Measurements from ENCODE around the gene LRRC38.
"Not testable (repeated sequence)": the region's sequence is repeated elsewhere in the genome, so short reads cannot be mapped to it uniquely, and the experiment has no call there.

LRRC38 gene

DNA sequence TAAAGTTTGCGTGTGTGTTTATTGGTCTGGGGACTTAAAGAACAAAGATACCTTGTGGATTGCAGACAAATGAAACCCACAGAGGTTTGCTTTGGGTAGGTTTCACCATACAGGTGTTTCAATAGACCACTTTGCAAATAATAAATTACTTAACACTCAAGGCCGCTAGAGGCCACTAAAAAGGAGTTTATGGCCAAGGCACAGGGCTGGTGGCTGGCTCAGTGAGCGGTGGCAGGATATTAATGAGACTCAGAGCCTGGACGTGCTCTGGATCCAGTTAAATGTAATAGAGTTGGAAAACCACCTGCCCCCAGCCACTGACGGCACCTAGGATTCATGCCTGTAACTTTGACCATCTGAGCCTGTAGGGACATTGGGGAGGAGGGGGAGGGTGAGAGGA lies 44.5 kb downstream of the LRRC38 start:
- in situ Hi-C loops (cut with MboI; ENCODE audit: low sequenced_read_pairs), result no loop called here

DNA sequence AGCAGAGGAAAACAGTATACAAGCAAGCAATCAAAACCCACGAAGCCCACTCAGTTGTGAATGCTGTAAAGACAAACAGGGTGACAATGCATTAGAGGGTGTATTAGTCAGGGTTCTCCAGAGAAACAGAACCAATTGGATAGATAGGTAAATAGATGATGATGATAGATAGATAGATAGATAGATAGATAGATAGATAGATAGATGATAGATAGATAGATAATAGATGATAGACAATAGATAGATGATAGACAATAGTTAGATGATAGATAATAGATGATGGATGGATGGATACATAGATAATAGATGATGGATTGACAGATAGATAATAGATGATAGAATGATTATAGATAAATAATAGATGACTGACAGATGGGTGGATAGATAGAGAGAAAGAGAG lies 48.3 kb downstream of the LRRC38 start:
- in situ Hi-C loops (cut with MboI; ENCODE audit: low sequenced_read_pairs), result no loop called here

DNA sequence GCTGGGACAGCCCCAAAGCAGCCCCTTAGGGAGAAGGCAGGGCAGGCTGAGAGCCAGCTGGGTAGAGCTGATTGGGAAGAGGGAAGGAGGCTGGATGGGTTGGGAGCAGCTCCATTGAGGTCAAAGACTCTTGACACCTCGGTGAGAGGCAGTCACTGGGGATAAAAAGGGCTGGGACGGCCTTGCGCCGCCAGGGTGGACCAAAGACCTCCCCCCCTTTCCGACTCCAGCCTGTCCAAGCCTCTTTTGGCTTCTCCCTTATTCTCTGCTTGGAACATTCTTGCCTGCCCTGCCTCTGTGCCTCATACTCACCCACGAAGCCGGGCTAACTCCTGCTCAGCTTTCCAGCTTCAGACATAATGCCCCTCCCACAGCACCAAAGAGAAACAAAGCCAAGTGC lies 51.1 kb downstream of the LRRC38 start:
- in situ Hi-C loops (cut with MboI; ENCODE audit: low sequenced_read_pairs), result no loop called here

DNA sequence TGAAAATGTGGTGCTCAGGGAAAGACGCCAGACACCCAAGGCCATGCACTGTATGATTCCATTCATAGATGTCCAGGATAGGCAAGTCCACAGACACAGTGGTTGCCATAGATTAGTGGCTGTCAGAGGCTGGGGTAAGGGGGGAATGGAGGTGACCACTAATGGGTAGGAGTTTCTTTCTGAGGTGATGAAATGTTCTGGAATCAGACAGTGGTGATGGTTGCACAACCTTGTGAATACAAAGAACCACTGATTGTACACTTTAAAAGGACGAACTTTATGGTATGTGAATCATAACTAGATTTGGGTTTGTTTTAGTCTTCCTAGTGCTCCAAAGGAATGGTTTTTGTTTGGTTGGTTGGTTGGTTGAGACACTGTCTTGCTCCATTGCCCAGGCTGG lies 51.8 kb downstream of the LRRC38 start:
- in situ Hi-C loops (cut with MboI; ENCODE audit: low sequenced_read_pairs), result no loop called here

DNA sequence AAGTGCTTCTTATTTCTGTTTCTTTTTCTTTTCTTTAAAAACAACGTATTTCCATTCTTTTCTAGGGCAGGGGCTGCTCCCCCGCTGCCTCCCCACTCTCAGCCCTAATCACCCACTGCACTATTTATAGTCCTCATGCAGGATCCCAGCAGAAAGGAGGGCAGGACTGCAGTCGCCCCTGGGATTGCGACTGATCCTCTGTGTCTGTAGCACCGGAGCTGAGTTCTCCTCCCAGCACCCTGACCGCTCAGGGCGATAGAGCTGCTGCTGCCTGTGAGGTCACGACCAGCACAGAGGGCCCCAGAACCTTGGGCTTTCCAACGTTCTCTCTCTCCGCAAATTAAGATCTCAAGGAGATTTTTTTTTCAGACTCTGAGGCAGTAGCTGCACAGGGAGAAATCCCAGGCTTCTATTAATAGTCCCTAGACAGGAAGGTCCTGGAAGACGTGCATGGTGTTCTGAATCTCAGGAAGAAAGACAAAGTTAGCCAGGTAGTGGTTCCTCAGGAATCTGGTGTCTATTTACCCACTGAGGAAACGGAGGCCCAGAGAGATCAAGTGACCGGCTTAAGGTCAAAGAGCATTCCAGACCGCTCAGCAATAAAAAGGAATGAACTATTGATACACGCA lies 56.8 kb downstream of the LRRC38 start:
- in situ Hi-C loops (cut with MboI; ENCODE audit: low sequenced_read_pairs), result no loop called here

DNA sequence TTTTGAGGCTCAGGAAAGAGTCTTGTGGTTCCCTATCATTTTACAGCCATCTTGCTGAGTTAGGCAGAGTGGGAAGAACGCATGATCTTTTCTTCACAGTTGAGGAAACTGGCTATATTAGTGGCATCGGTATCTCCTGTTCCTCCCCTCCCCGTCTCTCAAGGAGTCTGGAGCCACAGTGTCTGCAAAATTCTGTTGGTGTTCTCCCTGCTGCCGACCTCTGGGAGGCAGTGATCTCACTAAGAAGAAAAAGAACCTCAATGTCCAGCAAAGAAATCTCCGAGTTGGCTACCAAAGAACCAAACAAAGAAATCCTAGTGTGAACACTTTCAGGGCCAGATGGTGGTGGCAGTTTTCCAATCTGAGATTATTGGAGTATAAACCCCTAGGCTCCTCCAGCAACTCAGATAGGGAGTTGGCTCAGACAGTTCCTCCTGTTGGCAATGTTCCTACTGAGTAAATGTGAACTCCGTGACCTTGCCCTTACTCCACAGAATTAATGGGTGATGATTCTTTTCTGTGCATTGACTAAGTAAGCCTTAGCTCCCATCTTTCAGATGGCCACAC lies 62.3 kb downstream of the LRRC38 start:
- in situ Hi-C loops (cut with MboI; ENCODE audit: low sequenced_read_pairs), result no loop called here

DNA sequence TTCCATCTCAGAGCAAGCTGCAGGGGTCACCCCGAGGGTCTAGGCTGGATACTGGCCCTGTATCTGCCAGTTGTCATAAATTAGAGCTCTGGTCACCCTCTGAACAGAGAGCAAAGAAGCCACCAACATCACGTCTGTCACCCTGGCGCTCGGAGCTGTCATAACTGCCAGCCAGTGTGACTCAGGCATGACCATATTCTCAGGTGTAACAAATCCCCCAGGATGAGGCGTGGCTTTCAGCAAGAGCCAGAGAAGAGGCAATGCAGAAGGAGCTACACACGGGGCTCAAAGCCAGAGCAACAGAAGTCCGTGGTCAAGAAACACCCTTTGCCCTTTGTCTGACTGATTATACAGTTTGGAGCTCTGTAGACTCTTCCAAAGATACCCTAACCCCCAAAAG lies 63.6 kb downstream of the LRRC38 start:
- in situ Hi-C loops (cut with MboI; ENCODE audit: low sequenced_read_pairs), result no loop called here

DNA sequence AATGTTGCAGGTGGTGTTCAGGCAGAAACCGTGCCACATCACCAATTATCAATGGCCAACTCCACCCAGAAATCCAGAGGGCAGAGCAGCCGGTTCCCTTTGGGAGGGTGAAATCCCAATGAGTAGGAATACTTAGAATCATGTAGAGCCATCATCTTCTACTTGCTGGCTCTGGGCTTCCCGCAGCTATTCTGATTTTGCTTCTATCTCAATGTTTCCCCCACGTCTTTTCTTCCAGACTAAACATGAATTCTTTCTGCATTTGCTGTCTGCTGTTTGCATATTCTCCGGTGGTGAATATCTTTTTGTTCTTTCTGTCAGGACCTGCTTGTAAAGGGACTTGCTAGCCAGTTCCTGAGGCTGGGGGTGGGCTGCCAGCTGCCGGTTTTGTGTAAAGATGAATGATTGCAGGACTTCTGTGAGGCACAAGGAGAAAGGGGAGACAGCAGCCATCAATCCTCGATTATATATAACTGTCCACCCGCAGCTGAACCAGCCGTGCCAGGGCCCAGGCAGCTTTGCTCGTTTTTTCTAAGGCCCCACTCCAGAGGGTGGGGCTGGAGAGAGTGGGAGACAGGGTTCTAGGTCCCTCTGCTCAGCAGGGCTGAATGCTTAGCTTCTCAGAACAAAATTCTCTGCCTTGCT lies 70.3 kb downstream of the LRRC38 start:
- in situ Hi-C loops (cut with MboI; ENCODE audit: low sequenced_read_pairs), result no loop called here

DNA sequence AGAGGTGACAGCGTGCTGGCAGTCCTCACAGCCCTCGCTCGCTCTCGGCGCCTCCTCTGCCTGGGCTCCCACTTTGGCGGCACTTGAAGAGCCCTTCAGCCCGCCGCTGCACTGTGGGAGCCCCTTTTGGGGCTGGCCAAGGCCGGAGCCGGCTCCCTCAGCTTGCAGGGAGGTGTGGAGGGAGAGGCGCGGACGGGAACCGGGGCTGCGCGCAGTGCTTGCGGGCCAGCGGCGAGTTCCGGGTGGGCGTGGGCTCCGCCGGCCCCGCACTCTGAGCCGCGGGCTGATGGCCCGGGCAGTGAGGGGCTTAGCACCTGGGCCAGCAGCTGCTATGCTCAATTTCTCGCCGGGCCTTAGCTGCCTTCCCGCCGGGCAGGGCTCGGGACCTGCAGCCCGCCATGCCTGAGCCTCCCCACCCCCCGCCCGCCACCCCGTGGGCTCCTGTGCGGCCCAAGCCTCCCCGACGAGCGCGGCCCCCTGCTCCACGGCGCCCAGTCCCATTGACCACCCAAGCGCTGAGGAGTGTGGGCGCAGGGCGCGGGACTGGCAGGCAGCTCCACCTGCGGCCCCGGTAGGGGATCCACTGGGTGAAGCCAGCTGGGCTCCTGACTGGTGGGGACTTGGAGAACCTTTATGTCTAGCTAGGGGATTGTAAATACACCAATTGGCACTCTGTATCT lies 74.6 kb downstream of the LRRC38 start:
- in situ Hi-C loops (cut with MboI; ENCODE audit: low sequenced_read_pairs), result not testable (repeated sequence)

DNA sequence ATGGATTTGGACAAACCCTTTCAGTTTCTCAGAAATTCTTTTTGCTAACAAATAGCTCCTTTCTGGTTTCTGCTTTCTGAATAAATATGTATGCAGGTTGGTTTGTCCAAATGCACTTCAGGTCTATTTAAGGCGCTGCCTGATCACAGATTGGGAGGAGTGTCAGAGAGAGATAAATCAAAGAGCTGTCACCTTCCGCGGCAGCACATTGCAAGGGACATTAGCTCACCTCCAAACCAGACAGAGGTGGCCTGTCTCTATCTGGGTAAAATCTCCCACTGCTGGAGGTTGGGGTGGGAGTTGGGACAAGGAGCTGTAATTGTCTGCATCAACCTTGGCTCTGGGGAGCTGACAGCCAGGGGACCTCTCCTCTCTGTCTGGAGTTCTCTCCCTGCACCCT lies 78.3 kb downstream of the LRRC38 start:
- in situ Hi-C loops (cut with MboI; ENCODE audit: low sequenced_read_pairs), result no loop called here

DNA sequence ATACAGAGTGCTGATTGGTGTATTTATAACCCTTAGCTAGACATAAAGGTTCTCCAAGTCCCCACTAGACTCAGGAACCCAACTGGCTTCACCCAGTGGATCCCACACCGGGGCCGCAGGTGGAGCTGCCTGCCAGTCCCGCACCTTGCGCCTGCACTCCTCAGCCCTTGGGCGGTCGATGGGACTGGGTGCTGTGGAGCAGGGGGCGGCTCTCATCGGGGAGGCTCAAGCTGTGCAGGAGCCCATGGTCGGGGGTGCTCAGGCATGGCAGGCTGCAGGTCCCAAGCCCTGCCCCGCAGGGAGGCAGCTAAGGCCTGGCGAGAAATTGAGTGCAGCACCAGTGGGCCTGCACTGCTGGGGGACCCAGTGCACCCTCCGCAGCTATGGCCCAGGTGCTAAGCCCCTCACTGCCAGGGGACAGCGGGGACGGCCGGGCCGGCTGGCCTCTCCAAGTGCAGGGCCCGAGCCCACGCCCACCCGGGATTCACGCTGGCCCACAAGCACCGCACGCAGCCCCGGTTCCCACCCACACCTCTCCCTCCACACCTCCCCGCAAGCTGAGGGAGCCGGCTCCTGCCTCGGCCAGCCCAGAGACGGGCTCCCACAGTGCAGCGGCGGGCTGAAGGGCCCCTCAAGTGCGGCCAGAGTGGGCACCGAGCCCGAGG lies 80.0 kb downstream of the LRRC38 start:
- in situ Hi-C loops (cut with MboI; ENCODE audit: low sequenced_read_pairs), result not testable (repeated sequence)

DNA sequence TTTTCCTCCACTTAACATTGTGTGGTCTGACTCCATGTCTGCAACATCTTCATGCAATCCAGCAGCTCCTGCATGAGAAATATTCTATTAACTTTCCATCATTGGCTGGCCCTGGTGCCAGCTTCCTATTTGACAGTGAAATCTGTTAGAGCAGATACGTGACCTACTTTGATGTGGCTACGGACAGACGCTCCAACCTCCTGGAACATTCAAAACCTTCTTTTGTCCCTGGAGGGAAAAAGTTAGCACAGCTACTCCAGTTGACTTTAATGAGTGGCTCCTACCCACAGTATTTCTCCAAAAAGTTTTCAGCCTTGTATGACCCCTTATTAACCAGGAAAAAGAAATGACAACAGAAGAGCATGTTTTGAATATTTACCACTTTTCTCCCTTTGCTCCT lies 81.6 kb downstream of the LRRC38 start:
- in situ Hi-C loops (cut with MboI; ENCODE audit: low sequenced_read_pairs), result no loop called here

DNA sequence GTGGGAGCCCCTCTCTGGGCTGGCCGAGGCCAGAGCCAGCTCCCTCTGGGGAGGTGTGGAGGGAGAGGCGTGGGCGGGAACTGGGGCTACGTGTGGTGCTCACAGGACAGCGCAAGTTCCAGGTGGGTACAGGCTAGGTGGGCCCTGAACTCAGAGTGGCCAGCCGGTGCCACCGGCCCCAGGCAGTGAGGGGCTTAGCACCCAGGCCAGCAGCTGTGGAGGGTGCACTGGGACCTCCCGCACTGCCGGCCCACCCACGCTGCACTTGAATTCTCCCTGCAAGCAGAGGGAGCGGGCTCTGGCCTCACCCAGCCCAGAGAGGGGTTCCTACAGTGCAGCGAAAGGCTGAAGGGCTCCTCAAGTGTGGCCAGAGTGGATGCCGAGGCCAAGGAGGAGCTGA lies 83.3 kb downstream of the LRRC38 start:
- in situ Hi-C loops (cut with MboI; ENCODE audit: low sequenced_read_pairs), result no loop called here
